Skeletal muscle tissue (tissue), 4 donors: ENCODE measurements around the gene NPR2. TPM values are rescaled to one million over a fixed set of nuclear protein-coding genes. Genes with fewer than 3 reads are reported as not detected.

Experiments
- H3K27ac ChIP-seq: one replicate; pipeline ENCODE4 v1.7.0; 2013; ENCODE audit warnings: mild to moderate bottlenecking, low read depth, low read length, inconsistent platforms
- H3K27me3 ChIP-seq, 3 donors: one replicate each; pipeline ENCODE4 v1.7.0; 2013; ENCODE audit warnings: low read length in 3 of 3; ENCODE audit not compliant: control insufficient read depth in 3 of 3, insufficient read depth in 3 of 3
- H3K36me3 ChIP-seq, 3 donors: one replicate each; pipeline ENCODE4 v1.7.0; 2013; ENCODE audit warnings: low read length in 3 of 3; ENCODE audit not compliant: control insufficient read depth in 3 of 3, insufficient read depth in 3 of 3
- H3K4me1 ChIP-seq, 3 donors: one replicate each; pipeline ENCODE4 v1.7.0; 2013; ENCODE audit warnings: low read length in 3 of 3, mild to moderate bottlenecking in 3 of 3; ENCODE audit not compliant: control insufficient read depth in 3 of 3, insufficient read depth in 3 of 3
- H3K4me3 ChIP-seq, 3 donors: one replicate each; pipeline ENCODE4 v1.7.0; 2013; ENCODE audit warnings: low read length in 3 of 3
- H3K9ac ChIP-seq, 3 donors: one replicate each; pipeline ENCODE4 v1.7.0; 2013; ENCODE audit warnings: low read length in 3 of 3, mild to moderate bottlenecking in 3 of 3, moderate library complexity in 2 of 3, low read depth in 1 of 3
- H3K9me3 ChIP-seq, 3 donors: one replicate each; pipeline ENCODE4 v1.7.0; 2013; ENCODE audit warnings: low read length in 3 of 3; ENCODE audit not compliant: control insufficient read depth in 3 of 3
- total RNA-seq: library from RNA; depleted of rRNA; stranded (reverse); fragments of >200 nt; gene quantifications from one replicate; pipeline ENCODE4 v1.2.3, GENCODE V29; 2014
- donor health status: Osteomylitis.

Gene NPR2
- total RNA-seq: 7.3 TPM

DNA sequence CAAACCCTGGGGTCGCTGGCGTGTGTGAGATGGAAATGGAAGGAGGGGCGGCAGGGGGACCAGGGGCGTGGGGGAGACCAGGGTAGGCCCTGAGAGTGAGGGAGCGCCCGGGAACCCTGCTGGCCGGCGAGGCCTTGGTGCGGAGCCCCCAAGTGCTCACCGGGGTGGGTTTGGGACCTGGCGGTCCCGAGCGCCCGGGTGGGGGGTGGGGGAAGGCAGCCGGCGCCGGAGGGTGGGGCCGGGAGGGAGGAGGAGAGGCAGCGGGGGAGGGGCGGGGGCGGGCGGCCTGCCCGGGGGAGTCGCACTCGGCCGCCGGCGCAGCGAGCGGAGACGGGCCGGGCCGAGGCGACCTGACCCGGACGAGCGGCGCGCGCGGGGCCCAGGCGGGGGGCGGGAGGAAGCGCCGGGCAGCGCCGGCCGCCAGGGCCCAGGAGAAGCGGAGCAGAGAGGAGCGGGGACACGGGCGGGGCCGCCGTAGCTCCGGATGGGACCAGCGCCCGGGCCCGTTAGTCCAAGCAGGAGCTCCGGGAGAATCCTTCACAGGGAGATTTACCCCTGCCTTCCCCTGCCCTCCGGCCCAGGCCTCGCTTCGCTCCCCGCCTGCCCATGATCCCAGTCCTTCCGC is at the start of gene NPR2:
TSS of gene NPR2 (plus strand) at position 295 of the 625 bp plus-strand sequence. CDS start 818 bp downstream, outside the sequence.
- H3K36me3 ChIP-seq: no peaks in the 10 kb centered on the region

GRCh38 chr9:35741740-35742139 is 49.7 kb upstream of the NPR2 start:
- Histone ChIP-seq H3K4me1 (peaks cover 17 to 26% (median 21%) of the 10 kb centered on the region in 3 donors), H3K9me3 (no peaks in the 10 kb centered on the region), H3K4me3 (no peak overlapping the region), H3K36me3 (peaks cover 74 to 82% (median 80%) of the 10 kb centered on the region in 3 donors), H3K27me3 (no peaks in the 10 kb centered on the region), H3K27ac (no peak overlapping the region), H3K9ac (no peak overlapping the region)

More for the DNA sequence above, at the start of gene NPR2:
- Histone ChIP-seq H3K9ac (peak within 1 kb of the TSS; percentile 85 to 91 (median 86)), H3K9me3 (no peaks in the 10 kb centered on the region), H3K27me3 (no peaks in the 10 kb centered on the region), H3K27ac (peak within 1 kb of the TSS; percentile 61), H3K4me1 (peaks cover 31 to 42% (median 31%) of the 10 kb centered on the region in 3 donors), H3K4me3 (peak within 1 kb of the TSS; percentile 68 to 81 (median 76))

GRCh38 chr9:35743452-35743851 is 47.9 kb upstream of the NPR2 start:
- H3K4me1 ChIP-seq: peaks cover 32 to 43% (median 33%) of the 10 kb centered on the region in 3 donors
- H3K9me3 ChIP-seq: no peaks in the 10 kb centered on the region
- no peak overlapping the region for H3K27ac ChIP-seq
- H3K4me3 ChIP-seq: no peak overlapping the region
- no peaks in the 10 kb centered on the region for H3K27me3 ChIP-seq
- no peak overlapping the region for H3K9ac ChIP-seq
- peaks cover 61 to 72% (median 62%) of the 10 kb centered on the region in 3 donors for H3K36me3 ChIP-seq

DNA sequence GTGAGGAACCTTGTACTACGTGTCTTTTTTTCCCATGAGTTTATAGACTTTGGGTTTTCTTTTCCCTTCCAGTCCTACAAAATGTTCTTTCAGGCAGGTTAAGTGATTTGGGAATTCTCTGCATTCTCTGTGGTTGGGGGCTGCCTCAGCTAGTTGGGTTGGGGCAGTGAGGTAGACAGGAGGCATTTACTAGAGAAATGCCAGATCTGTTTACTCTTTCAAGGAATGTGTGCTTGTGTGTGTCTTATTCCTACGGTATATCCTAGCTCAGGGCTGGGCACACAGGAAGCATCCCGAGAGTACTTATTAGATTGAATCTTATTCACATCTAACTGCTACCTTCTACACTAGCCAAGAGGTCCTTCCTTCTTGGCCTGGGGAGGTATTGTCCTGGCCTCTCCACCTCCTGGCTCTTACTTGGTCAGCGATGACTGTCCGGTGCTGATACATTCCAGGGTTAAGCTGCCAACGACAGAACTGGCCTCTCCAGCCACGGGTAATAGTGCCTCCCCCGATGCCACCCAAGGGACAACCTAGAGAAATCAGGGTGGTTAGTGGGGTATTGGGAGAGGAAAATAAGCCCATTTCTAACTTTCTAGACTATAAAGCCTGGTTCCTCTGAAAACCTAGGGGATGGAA is 47.4 kb upstream of the NPR2 start:
- Histone ChIP-seq H3K27me3 (no peaks in the 10 kb centered on the region), H3K9me3 (no peaks in the 10 kb centered on the region), H3K4me3 (no peak overlapping the region), H3K4me1 (peaks cover 32 to 44% (median 33%) of the 10 kb centered on the region in 3 donors), H3K9ac (no peak overlapping the region), H3K27ac (peak overlapping the region; percentile 1), H3K36me3 (peaks cover 57 to 67% (median 57%) of the 10 kb centered on the region in 3 donors)

DNA sequence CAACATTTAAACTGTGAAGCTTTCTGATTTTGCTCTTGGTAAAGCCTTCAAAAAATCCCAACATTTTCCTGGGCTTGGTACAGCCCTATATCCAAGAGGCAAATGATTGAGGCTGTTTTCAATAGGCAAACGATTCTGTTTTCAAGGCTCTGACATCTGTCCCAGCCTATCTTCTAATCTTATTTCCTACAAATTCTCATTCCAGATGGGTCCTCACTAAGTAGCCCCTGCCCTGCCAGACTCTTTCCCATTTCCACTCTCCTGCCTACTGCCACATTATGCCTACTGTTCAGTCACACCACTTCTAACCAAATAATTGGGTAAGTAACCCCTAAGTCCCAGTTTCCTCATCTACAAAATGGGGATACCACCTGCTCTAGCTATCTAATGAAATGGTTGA is 45.8 kb upstream of the NPR2 start:
- no peak overlapping the region for H3K27ac ChIP-seq
- H3K9me3 ChIP-seq: no peaks in the 10 kb centered on the region
- H3K9ac ChIP-seq: peak overlapping the region; percentile 33 to 58 (median 52)
- H3K36me3 ChIP-seq: peaks cover 42 to 52% (median 45%) of the 10 kb centered on the region in 3 donors
- H3K4me1 ChIP-seq: peaks cover 44 to 57% (median 44%) of the 10 kb centered on the region in 3 donors
- H3K4me3 ChIP-seq: peak overlapping the region; percentile 33 to 84 (median 49)
- H3K27me3 ChIP-seq: no peaks in the 10 kb centered on the region

DNA sequence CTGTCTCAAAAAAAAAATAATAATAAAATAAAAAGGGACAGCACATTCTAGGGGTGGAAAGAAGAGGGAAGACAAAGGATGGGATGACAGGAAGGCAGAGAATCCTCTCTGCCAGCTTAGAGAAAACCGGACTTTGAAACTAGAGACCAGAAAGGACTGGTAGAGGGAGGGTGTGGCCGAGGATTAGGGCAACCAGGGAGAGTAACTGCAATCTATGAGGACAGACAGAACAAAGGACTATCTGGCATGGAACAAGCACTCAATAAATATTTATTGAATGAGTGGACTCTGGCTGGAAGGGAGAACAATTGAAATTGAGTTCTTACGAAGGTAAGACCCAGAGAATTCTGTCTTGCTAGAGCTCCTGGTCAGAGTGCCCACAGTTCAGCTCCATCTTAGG is 44.8 kb upstream of the NPR2 start:
- Histone ChIP-seq H3K36me3 (peaks cover 44 to 52% (median 48%) of the 10 kb centered on the region in 3 donors), H3K27ac (no peak overlapping the region), H3K4me1 (peaks cover 45 to 62% (median 50%) of the 10 kb centered on the region in 3 donors), H3K4me3 (peak overlapping the region; percentile 84 to 89 (median 87)), H3K9me3 (no peaks in the 10 kb centered on the region), H3K27me3 (no peaks in the 10 kb centered on the region), H3K9ac (peak overlapping the region; percentile 79 to 97 (median 96))

GRCh38 chr9:35748242-35748857 is 43.0 kb upstream of the NPR2 start:
- peak overlapping the region; percentile 79 to 97 (median 96) for H3K9ac ChIP-seq
- peaks cover 47 to 52% (median 48%) of the 10 kb centered on the region in 3 donors for H3K36me3 ChIP-seq
- peak overlapping the region; percentile 84 to 89 (median 87) for H3K4me3 ChIP-seq
- no peaks in the 10 kb centered on the region for H3K27me3 ChIP-seq
- H3K9me3 ChIP-seq: no peaks in the 10 kb centered on the region
- H3K27ac ChIP-seq: peak overlapping the region; percentile 92
- peaks cover 45 to 62% (median 50%) of the 10 kb centered on the region in 3 donors for H3K4me1 ChIP-seq

GRCh38 chr9:35748858-35749514 is 42.4 kb upstream of the NPR2 start, which contains the start of the genes GBA2 and RGP1:
TSS of gene GBA2 (minus strand) at chr9:35749228. CDS start at chr9:35748704, 524 bp downstream.
TSS of gene RGP1 (plus strand) at chr9:35749287. CDS start at chr9:35749756, 469 bp downstream.
- H3K9me3 ChIP-seq: no peaks in the 10 kb centered on the region
- peaks cover 45 to 57% (median 52%) of the 10 kb centered on the region in 3 donors for H3K4me1 ChIP-seq
- peak within 1 kb of the TSS; percentile 84 to 91 (median 87) for H3K4me3 ChIP-seq
- H3K9ac ChIP-seq: peak within 1 kb of the TSS; percentile 96 to 97 (median 96)
- peaks cover 46 to 53% (median 48%) of the 10 kb centered on the region in 3 donors for H3K36me3 ChIP-seq
- no peaks in the 10 kb centered on the region for H3K27me3 ChIP-seq
- H3K27ac ChIP-seq: peak within 1 kb of the TSS; percentile 92

DNA sequence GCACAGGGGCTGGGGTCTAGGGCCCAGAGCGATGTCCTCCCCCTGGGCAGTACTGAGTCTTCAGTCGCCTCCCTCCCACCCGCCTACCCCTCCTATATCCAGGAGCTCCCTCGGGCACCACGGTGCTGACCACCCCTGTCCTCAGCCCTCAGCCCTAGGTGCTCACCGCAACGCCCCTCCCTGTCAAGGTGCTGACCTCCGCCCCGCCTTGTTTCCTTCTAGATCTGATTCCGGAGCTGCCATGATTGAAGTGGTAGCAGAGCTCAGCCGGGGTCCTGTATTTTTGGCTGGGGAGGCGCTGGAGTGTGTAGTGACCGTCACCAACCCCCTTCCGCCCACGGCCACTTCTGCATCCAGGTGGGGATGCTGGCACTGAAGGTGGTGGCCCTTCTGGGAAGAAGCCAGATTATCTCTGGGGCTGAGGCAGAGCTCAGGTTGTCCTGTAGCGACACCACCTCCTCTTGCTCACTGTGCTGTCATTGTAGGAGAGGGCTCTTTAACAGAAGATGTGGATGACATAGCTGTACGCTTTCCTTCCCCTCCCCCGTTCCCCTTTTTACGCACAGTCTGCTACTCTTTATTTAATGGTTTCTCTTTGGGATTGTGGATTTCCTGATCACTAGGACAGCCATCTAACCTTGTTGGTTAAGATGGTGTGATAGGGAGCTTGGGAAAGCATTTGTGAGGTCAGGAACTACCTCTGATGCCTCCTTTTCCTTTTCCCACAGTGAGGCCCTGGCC is 41.7 kb upstream of the NPR2 start:
- Histone ChIP-seq H3K4me1 (peaks cover 41 to 50% (median 46%) of the 10 kb centered on the region in 3 donors), H3K9ac (peak overlapping the region; percentile 96 to 97 (median 96)), H3K36me3 (peaks cover 46 to 53% (median 48%) of the 10 kb centered on the region in 3 donors), H3K27me3 (no peaks in the 10 kb centered on the region), H3K4me3 (peak overlapping the region; percentile 84 to 91 (median 87)), H3K9me3 (no peaks in the 10 kb centered on the region), H3K27ac (peak overlapping the region; percentile 92)
